MCF 10A (cell line): ENCODE results near the gene MED16. TPM values are rescaled to one million over a fixed set of nuclear protein-coding genes. Genes with fewer than 3 reads are reported as not detected.

Source experiments
- BruUV-seq: library from RNA; stranded (reverse); fragments of 400-500 nt; replicated peaks from 2 replicates; lab custom pipeline; 2021; lab: Mats Ljungman, UMichigan
- CTCF ChIA-PET: fragments of 300-600 bp; sonication (Branson Sonifier 250); formaldehyde crosslinking; extraction: SDS; loops from one replicate; lab custom pipeline; 2021; ENCODE audit warnings: antibody characterized with exemption, inconsistent platforms; lab: Yijun Ruan, JAX
- POLR2A ChIA-PET: fragments of 300-600, 350-650 bp; sonication (Branson Sonifier 250); formaldehyde crosslinking; extraction: SDS; loops from one replicate; lab custom pipeline; 2020; ENCODE audit warnings: antibody characterized with exemption, inconsistent platforms; lab: Yijun Ruan, JAX
- DNase-seq: peaks from one replicate; pipeline ENCODE4 v3.0.0-alpha.2; 2018; ENCODE audit not compliant: unreplicated experiment
- H3K27ac Mint-ChIP-seq: one replicate; pipeline ENCODE4 v1.8.0; 2022; ENCODE audit warnings: mild to moderate bottlenecking, low read depth, mixed read lengths; ENCODE audit not compliant: unreplicated experiment
- H3K27me3 Mint-ChIP-seq: one replicate; pipeline ENCODE4 v1.8.0; 2022; ENCODE audit warnings: mixed read lengths; ENCODE audit not compliant: insufficient read depth, unreplicated experiment
- H3K36me3 Mint-ChIP-seq: one replicate; pipeline ENCODE4 v1.8.0; 2022; ENCODE audit warnings: mild to moderate bottlenecking, moderate library complexity, mixed read lengths; ENCODE audit not compliant: insufficient read depth, unreplicated experiment
- H3K4me1 Mint-ChIP-seq: one replicate; pipeline ENCODE4 v1.8.0; 2022; ENCODE audit warnings: mixed read lengths; ENCODE audit not compliant: insufficient read depth, unreplicated experiment
- H3K4me3 Mint-ChIP-seq: one replicate; pipeline ENCODE4 v1.8.0; 2022; ENCODE audit warnings: mild to moderate bottlenecking, moderate library complexity, mixed read lengths; ENCODE audit not compliant: unreplicated experiment
- H3K9me3 Mint-ChIP-seq: one replicate; pipeline ENCODE4 v1.8.0; 2022; ENCODE audit warnings: mixed read lengths; ENCODE audit not compliant: unreplicated experiment
- intact Hi-C: fragments of 100-400 bp; cut with micrococcal nuclease; formaldehyde crosslinking; loops from 2 replicates; pipeline ENCODE4 v1.14.1; 2022
- total RNA-seq: library from RNA; stranded (reverse); gene quantifications from 2 replicates; pipeline ENCODE4 v1.2.3, GENCODE V29; 2022
- TF ChIP-seq, protein P1 (sequence below): fragments of 200-600 bp; IDR thresholded peaks from one replicate; pipeline ENCODE4 v1.8.0; 2022; ENCODE audit warnings: antibody characterized with exemption, mild to moderate bottlenecking; ENCODE audit not compliant: unreplicated experiment

The MED16 gene
- total RNA-seq, 1 experiment from 2014 or later = 61.0 TPM

DNA sequence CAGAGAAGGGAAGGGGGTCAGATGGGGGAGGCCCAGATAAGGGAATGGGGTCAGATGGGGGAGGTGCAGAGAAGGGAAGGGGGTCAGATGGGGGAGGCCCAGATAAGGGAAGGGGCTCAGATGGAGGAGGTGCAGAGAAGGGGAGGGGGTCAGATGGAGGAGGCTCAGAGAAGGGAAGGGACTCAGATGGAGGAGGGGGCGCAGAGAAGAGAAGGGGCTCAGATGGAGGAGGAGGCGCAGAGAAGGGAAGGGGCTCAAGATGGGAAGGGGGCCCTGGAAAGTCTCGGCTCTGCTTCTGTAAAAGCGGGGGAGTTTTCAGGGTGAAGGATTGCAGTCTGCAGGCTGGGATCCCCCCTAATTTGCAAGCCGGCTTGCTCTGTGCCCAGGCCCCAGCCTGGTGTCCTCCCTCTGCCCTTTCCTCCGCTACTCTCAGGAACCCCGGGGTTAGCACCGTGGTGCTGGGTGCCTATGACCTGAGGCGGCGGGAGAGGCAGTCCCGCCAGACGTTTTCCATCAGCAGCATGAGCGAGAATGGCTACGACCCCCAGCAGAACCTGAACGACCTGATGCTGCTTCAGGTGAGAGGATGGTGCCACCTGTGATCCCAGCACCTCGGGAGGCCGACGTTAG is 63.7 kb downstream of the MED16 start:
- Mint-ChIP-seq H3K4me1 (no peaks in the 10 kb centered on the region), H3K27ac (no peak overlapping the region), H3K9me3 (no peaks in the 10 kb centered on the region), H3K36me3 (no peaks in the 10 kb centered on the region), H3K27me3 (no peaks in the 10 kb centered on the region), H3K4me3 (no peak overlapping the region)
- ChIA-PET POLR2A (no interaction called here), CTCF (no interaction called here)
- TF ChIP-seq, protein P1, sequence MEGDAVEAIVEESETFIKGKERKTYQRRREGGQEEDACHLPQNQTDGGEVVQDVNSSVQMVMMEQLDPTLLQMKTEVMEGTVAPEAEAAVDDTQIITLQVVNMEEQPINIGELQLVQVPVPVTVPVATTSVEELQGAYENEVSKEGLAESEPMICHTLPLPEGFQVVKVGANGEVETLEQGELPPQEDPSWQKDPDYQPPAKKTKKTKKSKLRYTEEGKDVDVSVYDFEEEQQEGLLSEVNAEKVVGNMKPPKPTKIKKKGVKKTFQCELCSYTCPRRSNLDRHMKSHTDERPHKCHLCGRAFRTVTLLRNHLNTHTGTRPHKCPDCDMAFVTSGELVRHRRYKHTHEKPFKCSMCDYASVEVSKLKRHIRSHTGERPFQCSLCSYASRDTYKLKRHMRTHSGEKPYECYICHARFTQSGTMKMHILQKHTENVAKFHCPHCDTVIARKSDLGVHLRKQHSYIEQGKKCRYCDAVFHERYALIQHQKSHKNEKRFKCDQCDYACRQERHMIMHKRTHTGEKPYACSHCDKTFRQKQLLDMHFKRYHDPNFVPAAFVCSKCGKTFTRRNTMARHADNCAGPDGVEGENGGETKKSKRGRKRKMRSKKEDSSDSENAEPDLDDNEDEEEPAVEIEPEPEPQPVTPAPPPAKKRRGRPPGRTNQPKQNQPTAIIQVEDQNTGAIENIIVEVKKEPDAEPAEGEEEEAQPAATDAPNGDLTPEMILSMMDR = no peak
- BruUV-seq = no TSS peak
- DNase-seq = no peak
- intact Hi-C loops = no loop called here

DNA sequence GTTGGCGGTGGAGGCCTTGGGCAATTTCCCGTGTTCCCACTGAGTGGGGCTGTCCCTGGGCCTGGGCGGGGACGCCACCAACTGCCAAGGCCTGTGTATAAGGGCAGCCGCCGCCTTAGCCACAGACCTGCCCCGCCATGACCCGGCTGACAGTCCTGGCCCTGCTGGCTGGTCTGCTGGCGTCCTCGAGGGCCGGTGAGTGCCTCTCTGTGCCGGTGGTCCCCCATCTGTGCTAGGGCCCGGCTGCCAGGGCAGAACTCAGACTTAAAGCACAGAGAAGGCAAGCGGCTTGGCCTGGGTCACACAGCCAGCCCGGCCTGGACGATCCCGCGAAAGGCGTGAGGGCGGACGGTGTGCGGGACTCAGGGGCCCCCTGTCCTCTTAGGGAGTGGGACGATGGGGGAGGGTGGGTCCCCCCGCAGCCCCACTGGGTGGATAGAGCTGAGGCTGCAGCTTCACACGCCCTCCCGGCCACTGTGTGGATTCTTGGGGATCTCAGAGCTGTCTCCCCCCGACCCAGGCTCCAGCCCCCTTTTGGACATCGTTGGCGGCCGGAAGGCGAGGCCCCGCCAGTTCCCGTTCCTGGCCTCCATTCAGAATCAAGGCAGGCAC is 65.2 kb downstream of the MED16 start, which contains the start of gene AZU1:
AZU1 (plus strand) TSS at position 128 of the 612 bp plus-strand sequence; CDS start at position 138, 10 bp downstream.
- ChIA-PET CTCF (no interaction called here), POLR2A (no interaction called here)
- no TSS peak for BruUV-seq

DNA sequence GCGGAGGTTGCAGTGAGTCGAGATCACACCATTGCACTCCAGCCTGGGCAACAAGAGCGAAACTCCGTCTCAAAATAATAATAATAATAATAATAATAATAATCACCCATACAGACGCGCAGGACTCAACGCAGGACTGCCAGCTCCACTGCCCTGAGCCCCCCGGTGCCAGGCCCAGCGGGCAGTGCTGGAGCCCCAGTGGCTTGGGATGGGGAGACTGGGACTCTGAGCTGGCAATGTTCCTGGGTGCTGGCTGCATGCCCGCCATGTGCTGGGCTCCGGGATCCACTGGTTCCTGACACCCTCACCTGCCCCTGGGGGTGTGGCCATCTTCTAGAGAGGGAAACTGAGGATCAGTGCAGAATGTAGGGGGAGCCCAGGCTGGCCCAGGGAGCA is 65.7 kb downstream of the MED16 start:
- CTCF ChIA-PET = interaction anchor here (0.8 to 1.6 kb wide), 2 partner anchors 52 to 58 kb away, joined by 3 to 6 read pairs; no protein-coding TSS in a partner anchor
- H3K27ac Mint-ChIP-seq = no peak overlapping the region
- no TSS peak for BruUV-seq
- H3K36me3 Mint-ChIP-seq = no peaks in the 10 kb centered on the region
- H3K9me3 Mint-ChIP-seq = no peaks in the 10 kb centered on the region
- DNase-seq = no peak
- POLR2A ChIA-PET = interaction anchor here (0.7 kb wide), 1 partner anchor 11 kb away, joined by 3 read pairs; no protein-coding TSS in a partner anchor
- H3K4me3 Mint-ChIP-seq = no peak overlapping the region
- TF ChIP-seq, protein P1 = no peak
- H3K4me1 Mint-ChIP-seq = peaks cover 6% of the 10 kb centered on the region
- H3K27me3 Mint-ChIP-seq = no peaks in the 10 kb centered on the region
- intact Hi-C loops = no loop called here

More for the DNA sequence above, 65.2 kb downstream of the MED16 start, which contains the start of gene AZU1:
- H3K4me3 Mint-ChIP-seq = no peak within 1 kb of the TSS
- DNase-seq = peak; percentile 32
- no peaks in the 10 kb centered on the region for H3K36me3 Mint-ChIP-seq
- no peaks in the 10 kb centered on the region for H3K27me3 Mint-ChIP-seq
- intact Hi-C loops = no loop called here
- H3K4me1 Mint-ChIP-seq = peaks cover 6% of the 10 kb centered on the region
- no peaks in the 10 kb centered on the region for H3K9me3 Mint-ChIP-seq
- no peak within 1 kb of the TSS for H3K27ac Mint-ChIP-seq
- TF ChIP-seq, protein P1 = no peak

DNA sequence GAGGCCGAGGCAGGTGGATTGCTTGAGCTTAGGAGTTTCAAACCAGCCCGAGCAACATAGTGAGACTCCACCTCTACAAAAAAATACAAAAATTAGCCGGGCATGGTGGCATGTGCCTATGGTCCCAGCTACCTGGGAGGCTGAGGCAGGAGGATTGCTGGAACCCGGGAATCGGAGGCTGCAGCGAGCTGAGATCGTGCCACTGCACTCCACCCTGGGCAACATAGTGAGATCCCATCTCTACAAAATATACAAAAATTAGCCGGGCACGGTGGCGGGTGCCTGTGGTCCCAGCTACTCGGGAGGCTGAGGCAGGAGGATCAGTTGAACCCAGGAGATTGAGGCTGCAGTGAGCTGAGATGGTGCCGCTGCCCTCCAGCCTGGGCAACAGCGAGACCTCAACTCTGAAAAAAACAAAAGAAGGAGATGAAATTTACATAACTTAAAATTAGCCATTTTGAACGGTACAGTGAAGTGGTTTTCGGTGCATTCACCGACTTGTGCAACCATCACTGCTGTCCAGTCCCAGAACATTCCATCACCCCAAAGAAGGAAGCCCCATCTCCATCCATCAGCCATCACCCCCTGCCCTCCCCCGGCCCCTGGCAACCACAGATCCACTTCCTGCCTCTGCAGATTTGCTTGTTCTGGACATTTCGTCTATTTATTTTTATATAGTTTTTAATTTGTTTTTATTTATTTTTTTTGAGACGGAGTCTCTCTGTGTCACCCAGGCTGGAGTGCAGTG is 66.9 kb downstream of the MED16 start:
- CTCF ChIA-PET = interaction anchor here (0.8 to 1.6 kb wide), 2 partner anchors 53 to 57 kb away, joined by 3 to 6 read pairs; no protein-coding TSS in a partner anchor
- POLR2A ChIA-PET = no interaction called here
- H3K9me3 Mint-ChIP-seq = no peaks in the 10 kb centered on the region

More for the DNA sequence above, 66.9 kb downstream of the MED16 start:
- Mint-ChIP-seq H3K4me3 (no peak overlapping the region), H3K27ac (no peak overlapping the region), H3K27me3 (no peaks in the 10 kb centered on the region), H3K4me1 (peaks cover 6% of the 10 kb centered on the region), H3K36me3 (no peaks in the 10 kb centered on the region)
- no TSS peak for BruUV-seq
- DNase-seq = no peak
- TF ChIP-seq, protein P1 = no peak
- intact Hi-C loops = no loop called here
